Vagina (tissue), 2 donors: ENCODE measurements around the gene KIR3DL3. TPM values are rescaled to one million over a fixed set of nuclear protein-coding genes. Genes with fewer than 3 reads are reported as not detected.
"Not testable (repeated sequence)": the region's sequence is repeated elsewhere in the genome, so short reads cannot be mapped to it uniquely, and the experiment has no call there.

Experiments
- DNase-seq, 2 donors: peaks; one replicate each; pipeline ENCODE4 v3.0.0-alpha.2; 2017; ENCODE audit errors: extremely low spot score in 2 of 2
- H3K27ac ChIP-seq: fragments of 200-600 bp; sonication (generic); one replicate; pipeline ENCODE4 v1.5.1; 2019
- H3K27me3 ChIP-seq: fragments of 200-600 bp; sonication (generic); one replicate; pipeline ENCODE4 v1.5.1; 2019
- H3K36me3 ChIP-seq, 2 donors: fragments of 200-600 bp; sonication (generic); one replicate each; pipeline ENCODE4 v1.5.1; 2017 to 2019
- H3K4me1 ChIP-seq: fragments of 200-600 bp; sonication (generic); one replicate; pipeline ENCODE4 v1.5.1; 2019
- H3K4me3 ChIP-seq, 2 donors: fragments of 200-600 bp; sonication (generic); 1 replicate in 1 of 2; 2 replicates in 1 of 2; pipeline ENCODE4 v1.5.1; 2016 to 2019
- H3K9me3 ChIP-seq: fragments of 200-600 bp; sonication (generic); one replicate; pipeline ENCODE4 v1.5.1; 2019
- POLR2A ChIP-seq, 2 donors: fragments of 450-650 bp; IDR thresholded peaks; one replicate each; pipeline ENCODE4 v1.6.1; 2017; ENCODE audit warnings: antibody characterized with exemption in 2 of 2, mild to moderate bottlenecking in 2 of 2, moderate library complexity in 2 of 2
- POLR2AphosphoS5 ChIP-seq, 2 donors: sonication (generic); formaldehyde crosslinking; IDR thresholded peaks; one replicate each; pipeline ENCODE4 v1.9.0; 2017; ENCODE audit warnings: antibody characterized with exemption in 2 of 2, mild to moderate bottlenecking in 2 of 2, low read depth in 1 of 2; ENCODE audit not compliant: insufficient read depth in 1 of 2
- intact Hi-C: fragments of 100-400 bp; cut with DNase I; formaldehyde crosslinking; loops from one replicate; pipeline ENCODE4 v1.15.1; 2023
- total RNA-seq: library from RNA; depleted of rRNA; stranded (reverse); fragments of >200 nt; gene quantifications from one replicate; pipeline ENCODE4 v1.2.3, GENCODE V29; 2016
- TF ChIP-seq, protein P1 (sequence below), 3 experiments: fragments of 450-650 bp in 2 of 3; fragments of 200-600 bp in 1 of 3; sonication (generic) in 1 of 3; IDR thresholded peaks; one replicate each; pipeline ENCODE4 v1.5.1; 2017 to 2019; ENCODE audit warnings: antibody characterized with exemption in 3 of 3, mild to moderate bottlenecking in 2 of 3, moderate library complexity in 2 of 3

Gene KIR3DL3
- total RNA-seq, 1 donor from 2014 or later: not detected

DNA sequence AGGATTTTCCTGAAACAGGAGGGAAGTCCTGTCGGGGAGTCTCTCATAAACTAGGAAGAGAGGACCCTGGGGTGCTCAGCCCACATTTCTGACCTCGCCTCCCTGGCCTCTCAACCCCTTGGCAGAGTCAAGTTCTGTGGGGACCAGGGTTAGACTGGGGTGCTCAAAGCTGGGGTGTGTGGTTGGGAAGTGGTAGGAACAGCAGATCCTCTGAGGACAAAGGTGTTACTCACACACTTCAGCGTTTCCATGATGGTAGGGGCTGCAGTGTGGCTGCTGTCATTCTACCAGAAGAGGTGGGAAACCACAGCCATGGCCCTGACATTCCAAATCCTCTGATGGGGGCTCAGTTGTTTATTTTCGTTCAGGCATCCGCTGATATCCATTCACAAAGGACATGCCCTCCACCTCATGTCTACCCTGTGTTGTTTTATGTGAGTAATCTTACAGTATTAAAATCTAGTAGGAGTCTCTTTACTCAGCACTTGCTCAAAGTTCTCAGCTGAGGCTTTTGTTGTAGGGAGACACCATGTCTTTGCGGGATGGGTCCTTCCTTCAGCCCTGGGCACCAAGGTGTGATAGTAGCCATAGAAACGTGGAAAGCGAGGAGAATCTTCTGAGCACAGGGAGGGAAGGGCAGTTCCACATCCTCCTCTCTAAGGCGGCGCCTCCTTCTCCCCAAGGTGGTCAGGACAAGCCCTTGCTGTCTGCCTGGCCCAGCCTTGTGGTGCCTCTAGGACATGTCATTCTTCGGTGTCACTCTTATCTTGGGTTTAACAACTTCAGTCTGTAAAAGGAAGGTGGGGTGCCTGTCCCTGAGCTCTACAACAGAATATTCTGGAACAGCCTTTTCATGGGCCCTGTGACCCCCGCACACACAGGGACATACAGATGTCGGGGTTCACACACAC is 15.6 kb downstream of the KIR3DL3 start:
- Histone ChIP-seq H3K27ac (no peak overlapping the region), H3K27me3 (no peaks in the 10 kb centered on the region), H3K4me1 (no peaks in the 10 kb centered on the region), H3K9me3 (no peaks in the 10 kb centered on the region), H3K4me3 (no peak overlapping the region), H3K36me3 (no peaks in the 10 kb centered on the region)
- DNase-seq: peak in 1 of 2 donors; percentile 25
- TF ChIP-seq, protein P1, sequence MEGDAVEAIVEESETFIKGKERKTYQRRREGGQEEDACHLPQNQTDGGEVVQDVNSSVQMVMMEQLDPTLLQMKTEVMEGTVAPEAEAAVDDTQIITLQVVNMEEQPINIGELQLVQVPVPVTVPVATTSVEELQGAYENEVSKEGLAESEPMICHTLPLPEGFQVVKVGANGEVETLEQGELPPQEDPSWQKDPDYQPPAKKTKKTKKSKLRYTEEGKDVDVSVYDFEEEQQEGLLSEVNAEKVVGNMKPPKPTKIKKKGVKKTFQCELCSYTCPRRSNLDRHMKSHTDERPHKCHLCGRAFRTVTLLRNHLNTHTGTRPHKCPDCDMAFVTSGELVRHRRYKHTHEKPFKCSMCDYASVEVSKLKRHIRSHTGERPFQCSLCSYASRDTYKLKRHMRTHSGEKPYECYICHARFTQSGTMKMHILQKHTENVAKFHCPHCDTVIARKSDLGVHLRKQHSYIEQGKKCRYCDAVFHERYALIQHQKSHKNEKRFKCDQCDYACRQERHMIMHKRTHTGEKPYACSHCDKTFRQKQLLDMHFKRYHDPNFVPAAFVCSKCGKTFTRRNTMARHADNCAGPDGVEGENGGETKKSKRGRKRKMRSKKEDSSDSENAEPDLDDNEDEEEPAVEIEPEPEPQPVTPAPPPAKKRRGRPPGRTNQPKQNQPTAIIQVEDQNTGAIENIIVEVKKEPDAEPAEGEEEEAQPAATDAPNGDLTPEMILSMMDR (IDR thresholded peaks at IDR 0.05): no peak
- no peak for TF ChIP-seq POLR2AphosphoS5 (IDR thresholded peaks at IDR 0.05; ENCODE audit: insufficient read depth in 1 of 2, low read depth in 1 of 2)
- TF ChIP-seq POLR2A (IDR thresholded peaks at IDR 0.05): no peak
- intact Hi-C loops: no loop called here

DNA sequence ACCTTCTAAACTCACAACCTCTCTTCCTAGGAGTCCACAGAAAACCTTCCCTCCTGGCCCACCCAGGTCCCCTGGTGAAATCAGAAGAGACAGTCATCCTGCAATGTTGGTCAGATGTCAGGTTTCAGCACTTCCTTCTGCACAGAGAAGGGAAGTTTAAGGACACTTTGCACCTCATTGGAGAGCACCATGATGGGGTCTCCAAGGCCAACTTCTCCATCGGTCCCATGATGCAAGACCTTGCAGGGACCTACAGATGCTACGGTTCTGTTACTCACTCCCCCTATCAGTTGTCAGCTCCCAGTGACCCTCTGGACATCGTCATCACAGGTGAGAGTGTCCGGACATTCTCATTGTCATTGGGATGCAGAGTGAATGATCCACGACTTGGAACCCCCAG is 17.7 kb downstream of the KIR3DL3 start:
- intact Hi-C loops, H3K9me3 ChIP-seq, H3K27ac ChIP-seq, H3K4me3 ChIP-seq, H3K27me3 ChIP-seq, H3K36me3 ChIP-seq, H3K4me1 ChIP-seq: not testable (repeated sequence)
- peak; percentile 2 to 19 for DNase-seq

DNA sequence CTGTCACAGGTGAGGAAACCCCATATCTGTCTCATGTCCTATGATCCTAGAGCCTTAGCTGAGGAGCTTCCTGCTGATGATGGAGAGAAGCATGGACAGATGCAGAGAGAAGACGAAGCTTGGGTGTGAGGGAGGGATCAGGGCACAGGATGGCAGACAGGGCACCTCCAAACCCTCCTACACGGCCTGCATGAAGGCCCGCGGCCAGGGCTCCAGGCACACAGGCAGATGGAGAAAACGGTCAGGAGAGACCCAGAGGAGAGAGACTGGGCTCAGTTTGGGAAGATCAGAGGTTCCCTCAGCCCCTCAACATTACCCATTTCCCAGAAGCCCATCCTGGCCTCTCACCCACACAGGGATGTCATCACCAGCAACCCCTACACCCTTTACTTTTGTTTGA is 19.8 kb downstream of the KIR3DL3 start:
- H3K27me3 ChIP-seq, H3K9me3 ChIP-seq, H3K36me3 ChIP-seq, H3K27ac ChIP-seq, H3K4me1 ChIP-seq, H3K4me3 ChIP-seq, intact Hi-C loops: not testable (repeated sequence)
- DNase-seq: peak in 1 of 2 donors; percentile 14

DNA sequence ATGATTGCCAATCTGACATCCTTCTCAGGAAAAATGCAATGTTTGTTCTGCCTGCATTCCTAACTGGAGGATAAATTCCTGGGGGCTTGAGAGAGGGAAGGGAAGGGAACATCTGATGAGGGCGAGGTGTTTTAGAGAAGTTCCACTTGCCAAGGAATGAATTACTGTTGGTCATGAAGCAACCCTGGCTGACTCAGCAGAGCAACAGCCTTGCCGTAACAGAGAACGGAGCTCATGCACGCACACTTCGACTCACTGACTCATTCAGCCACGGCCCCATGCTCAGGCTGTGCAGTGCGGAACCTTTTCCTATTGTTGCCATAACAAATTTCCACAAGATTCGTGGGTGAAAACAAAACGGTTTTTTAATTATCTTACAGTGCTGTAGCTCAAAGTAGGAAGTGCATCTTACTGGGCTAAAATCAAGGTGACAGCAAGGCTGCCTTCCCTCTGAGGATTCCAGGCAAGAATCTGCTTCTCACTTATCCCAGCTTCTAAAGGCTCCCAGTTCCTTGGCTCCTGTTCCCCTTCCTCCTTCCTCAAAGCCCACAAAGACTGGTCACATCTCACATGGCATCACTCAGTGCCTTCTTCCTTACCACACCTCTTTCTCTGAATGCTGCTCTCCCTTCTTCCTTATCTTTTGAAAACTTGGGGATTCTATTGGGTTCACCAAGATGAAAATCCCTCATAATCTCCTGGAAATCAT is 23.5 kb downstream of the KIR3DL3 start:
- H3K27ac ChIP-seq, intact Hi-C loops, H3K36me3 ChIP-seq, H3K27me3 ChIP-seq, DNase-seq, H3K4me1 ChIP-seq, H3K4me3 ChIP-seq, H3K9me3 ChIP-seq: not testable (repeated sequence)

DNA sequence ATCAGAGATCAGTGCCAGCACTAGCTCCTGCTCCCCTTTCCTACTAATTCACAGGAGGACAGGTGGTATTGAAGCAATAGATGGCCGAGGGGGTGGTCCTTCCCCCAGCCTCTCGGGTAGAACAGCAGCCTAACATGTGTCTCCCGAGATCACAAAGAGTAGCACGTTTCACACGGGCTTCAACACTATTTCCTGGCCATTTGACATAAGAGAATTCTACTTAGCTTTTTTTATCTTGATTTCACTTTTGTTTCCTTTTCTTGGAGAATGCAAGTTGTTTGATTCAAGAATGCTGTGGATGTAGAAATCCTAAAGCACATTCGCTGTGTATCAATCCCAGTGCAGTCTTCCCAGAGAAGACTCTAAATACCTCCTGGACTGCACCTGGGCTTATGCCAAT is 26.0 kb downstream of the KIR3DL3 start:
- H3K4me1 ChIP-seq, intact Hi-C loops, H3K9me3 ChIP-seq, H3K36me3 ChIP-seq, H3K27ac ChIP-seq, H3K27me3 ChIP-seq, H3K4me3 ChIP-seq, DNase-seq: not testable (repeated sequence)

DNA sequence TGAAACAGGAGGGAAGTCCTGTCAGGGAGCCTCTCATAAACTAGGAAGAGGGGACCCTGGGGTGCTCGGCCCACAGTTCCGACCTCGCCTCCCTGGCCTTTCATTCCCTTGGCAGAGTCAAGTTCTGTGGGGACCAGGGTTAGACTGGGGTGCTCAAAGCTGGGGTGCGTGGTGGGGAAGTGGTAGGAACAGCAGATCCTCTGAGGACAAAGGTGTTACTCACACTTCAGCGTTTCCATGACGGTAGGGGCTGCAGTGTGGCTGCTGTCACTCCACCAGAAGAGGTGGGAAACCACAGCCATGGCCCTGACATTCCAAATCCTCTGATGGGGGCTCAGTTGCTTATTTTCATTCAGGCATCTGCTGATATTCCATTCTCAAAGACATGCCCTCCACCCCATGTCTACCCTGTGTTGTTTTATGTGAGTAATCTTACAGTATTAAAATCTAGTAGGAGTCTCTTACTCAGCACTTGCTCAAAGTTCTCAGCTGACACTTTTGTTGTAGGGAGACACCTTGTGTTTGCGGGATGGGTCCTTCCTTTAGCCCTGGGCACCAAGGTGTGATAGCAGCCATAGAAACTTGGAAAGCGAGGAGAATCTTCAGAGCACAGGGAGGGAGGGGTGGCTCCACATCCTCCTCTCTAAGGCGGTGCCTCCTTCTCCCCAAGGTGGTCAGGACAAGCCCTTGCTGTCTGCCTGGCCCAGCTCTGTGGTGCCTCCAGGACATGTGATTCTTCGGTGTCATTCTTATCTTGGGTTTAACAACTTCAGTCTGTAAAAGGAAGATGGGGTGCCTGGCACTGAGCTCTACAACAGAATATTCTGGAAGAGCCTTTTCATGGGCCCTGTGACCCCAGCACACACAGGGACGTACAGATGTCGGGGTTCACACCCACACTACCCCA is 32.2 kb downstream of the KIR3DL3 start:
- DNase-seq: not testable (repeated sequence)

DNA sequence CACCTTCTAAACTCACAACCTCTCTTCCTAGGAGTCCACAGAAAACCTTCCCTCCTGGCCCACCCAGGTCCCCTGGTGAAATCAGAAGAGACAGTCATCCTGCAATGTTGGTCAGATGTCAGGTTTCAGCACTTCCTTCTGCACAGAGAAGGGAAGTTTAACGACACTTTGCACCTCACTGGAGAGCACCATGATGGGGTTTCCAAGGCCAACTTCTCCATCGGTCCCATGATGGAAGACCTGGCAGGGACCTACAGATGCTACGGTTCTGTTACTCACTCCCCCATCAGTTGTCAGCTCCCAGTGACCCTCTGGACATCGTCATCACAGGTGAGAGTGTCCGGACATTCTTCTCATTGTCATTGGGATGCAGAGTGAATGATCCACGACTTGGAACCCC is 34.3 kb downstream of the KIR3DL3 start:
- DNase-seq, H3K4me3 ChIP-seq, H3K4me1 ChIP-seq, H3K9me3 ChIP-seq, intact Hi-C loops, H3K27me3 ChIP-seq, H3K27ac ChIP-seq, H3K36me3 ChIP-seq: not testable (repeated sequence)

More for the DNA sequence above, 32.2 kb downstream of the KIR3DL3 start:
- H3K4me3 ChIP-seq, H3K27me3 ChIP-seq, H3K4me1 ChIP-seq, H3K9me3 ChIP-seq, H3K27ac ChIP-seq, intact Hi-C loops, H3K36me3 ChIP-seq: not testable (repeated sequence)

DNA sequence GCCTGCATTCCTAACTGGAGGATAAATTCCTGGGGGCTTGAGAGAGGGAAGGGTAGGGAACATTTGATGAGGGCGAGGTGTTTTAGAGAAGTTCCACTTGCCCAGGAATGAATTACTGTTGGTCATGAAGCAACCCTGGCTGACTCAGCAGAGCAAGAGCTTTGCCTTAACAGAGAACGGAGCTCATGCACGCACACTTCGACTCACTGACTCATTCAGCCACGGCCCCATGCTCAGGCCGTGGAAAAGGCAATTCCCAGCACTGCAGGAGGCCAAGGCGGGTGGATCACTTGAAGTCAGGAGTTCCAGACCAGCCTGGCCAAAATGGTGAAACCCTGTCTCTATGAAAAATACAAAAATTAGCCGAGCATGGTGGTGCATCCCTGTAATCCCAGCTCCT is 40.0 kb downstream of the KIR3DL3 start:
- intact Hi-C loops, H3K9me3 ChIP-seq, H3K4me3 ChIP-seq, H3K4me1 ChIP-seq, H3K27me3 ChIP-seq, DNase-seq, H3K36me3 ChIP-seq, H3K27ac ChIP-seq: not testable (repeated sequence)

DNA sequence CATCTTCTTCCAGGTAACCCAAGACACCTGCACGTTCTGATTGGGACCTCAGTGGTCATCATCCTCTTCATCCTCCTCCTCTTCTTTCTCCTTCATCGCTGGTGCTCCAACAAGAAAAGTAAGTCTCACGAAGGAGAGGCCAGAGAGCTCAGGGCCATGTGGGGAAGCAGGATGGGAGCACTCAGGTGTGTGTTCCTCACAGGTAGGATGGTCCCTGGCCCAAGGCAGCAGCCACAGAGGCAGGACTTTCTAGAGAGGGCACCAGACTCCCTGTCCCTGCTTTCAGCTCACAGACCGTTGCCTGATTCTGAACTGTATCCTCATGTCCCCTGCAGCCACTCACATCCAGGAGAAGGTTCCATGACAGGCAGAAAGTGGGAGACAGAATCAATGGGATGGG is 42.2 kb downstream of the KIR3DL3 start:
- H3K9me3 ChIP-seq, intact Hi-C loops, DNase-seq, H3K4me3 ChIP-seq, H3K27me3 ChIP-seq, H3K4me1 ChIP-seq, H3K27ac ChIP-seq, H3K36me3 ChIP-seq: not testable (repeated sequence)

DNA sequence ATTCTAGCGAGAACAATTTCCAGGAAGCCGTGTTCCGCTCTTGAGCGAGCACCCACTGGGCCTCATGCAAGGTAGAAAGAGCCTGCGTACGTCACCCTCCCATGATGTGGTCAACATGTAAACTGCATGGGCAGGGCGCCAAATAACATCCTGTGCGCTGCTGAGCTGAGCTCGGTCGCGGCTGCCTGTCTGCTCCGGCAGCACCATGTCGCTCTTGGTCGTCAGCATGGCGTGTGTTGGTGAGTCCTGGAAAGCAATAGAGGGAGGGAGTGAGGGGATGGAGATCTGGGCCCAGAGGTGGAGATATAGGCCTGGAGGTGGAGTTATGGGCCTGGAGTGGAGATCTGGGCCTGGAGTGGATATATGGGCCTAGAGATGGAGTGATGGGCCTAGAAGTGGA is 45.4 kb downstream of the KIR3DL3 start, which contains the start of gene KIR2DL1:
Gene KIR2DL1 (plus strand): TSS at position 148 of the 400 bp plus-strand sequence. CDS start 58 bp downstream, at position 206.
- H3K36me3 ChIP-seq, H3K4me1 ChIP-seq, H3K4me3 ChIP-seq, DNase-seq, H3K27me3 ChIP-seq, H3K27ac ChIP-seq, H3K9me3 ChIP-seq, intact Hi-C loops: not testable (repeated sequence)

DNA sequence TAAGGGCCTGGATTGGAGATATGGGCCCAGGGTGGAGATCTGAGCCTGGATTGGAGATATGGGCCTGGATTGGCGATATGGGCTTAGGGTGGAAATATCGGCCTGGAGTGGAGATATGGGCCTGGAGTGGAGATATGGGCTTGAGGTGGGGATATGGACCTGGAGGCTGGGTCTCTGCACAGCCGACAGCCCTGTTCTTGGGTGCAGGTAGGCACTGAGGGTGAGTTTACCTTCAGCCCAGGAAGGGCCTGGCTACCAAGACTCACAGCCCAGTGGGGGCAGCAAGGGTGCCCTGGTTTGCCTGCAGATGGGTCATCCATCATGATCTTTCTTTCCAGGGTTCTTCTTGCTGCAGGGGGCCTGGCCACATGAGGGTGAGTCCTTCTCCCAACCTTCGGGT is 46.3 kb downstream of the KIR3DL3 start:
- H3K36me3 ChIP-seq, intact Hi-C loops, H3K9me3 ChIP-seq, H3K27me3 ChIP-seq, DNase-seq, H3K4me1 ChIP-seq, H3K27ac ChIP-seq, H3K4me3 ChIP-seq: not testable (repeated sequence)
